ENCODE data around the gene SECTM1.

SECTM1 gene

DNA sequence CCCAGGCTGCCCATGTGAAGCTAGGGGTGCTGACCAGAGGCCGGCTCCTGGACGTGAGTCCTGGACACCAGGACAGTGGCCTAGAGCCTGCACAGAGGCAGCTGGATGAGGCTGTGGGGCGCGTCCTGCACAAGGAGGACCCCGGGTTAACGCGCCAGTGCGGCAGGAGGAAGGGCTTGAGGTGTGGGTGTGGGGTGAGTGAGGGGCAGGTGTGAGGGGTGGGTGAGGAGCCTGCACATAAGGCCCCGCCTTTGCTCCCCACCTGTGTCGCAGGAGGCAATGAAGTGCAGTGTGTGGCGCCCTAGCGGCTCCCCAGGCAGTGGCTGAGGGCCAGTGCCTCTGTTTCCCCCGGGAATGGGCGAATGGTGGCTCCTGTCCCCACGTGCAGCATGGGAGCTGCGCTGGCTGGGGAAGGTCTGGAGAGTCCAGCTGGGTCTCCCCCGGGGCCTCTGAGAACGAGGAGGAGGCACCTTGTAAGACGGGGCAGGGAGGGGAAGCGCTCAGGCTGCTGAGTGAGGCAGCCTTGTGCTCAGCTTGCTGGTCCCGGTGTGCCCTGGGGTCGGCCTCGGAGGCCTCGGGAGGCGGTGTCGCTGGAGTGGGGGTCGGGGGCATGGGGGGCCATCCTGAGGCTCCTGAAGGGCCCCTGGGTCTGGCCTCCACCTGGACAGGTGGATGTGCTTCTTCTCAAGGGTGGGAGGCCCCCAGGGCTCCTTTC, 19.4 kb downstream of the SECTM1 start:
- DNase-seq, result no peak

- no peak for DNase-seq
Observed at GRCh38 chr17:82313195-82314011, 20.2 kb downstream of the SECTM1 start.

- DNase-seq, result no peak
Observed at GRCh38 chr17:82311971-82312370, 21.6 kb downstream of the SECTM1 start.

GRCh38 chr17:82310877-82311276, 22.7 kb downstream of the SECTM1 start:
- DNase-seq, result no peak

DNA sequence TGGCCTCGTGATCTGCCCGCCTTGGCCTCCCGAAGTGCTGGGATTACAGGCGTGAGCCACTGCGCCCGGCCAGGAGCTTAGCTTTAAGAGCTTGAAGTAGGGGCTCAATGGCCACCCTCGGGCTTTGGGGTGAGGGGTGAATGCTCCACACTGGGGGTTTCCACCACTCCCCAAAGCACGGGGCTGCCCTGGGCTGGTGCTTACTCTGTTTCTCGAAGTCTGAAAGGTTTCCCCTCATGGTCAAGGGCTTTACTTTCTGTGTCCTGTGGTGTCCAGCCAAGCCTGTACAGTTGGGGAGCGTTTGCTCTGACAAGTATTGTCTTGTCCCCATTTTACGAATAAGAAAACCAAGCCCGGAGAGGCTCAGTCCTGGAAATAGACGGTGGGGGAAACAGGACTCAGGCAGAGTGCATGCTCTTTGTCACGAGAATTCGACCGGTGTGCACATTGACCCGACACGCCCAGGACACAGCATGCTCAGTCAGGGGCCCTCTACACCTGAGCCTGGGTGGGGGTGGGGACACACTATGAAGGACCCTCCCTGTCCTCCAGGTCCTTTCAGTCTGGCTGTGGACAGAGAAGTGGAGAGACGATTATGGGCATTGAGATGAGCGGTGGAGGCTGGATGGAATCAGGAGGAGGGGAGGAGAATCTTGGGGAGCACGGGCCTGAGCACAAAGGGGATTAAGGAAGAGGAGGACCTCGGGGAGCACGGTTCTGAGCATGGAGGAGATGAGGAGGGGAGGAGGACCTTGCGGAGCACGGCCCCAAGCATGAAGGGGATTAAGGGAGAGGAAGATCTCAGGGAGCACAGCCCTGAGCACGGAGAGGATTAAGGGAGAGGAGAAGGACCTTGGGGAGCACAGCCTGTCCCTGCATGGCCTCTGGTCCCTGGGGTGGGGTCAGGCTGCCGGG, 23.7 kb downstream of the SECTM1 start:
- no peak for DNase-seq

- no peak for DNase-seq
Observed at GRCh38 chr17:82305727-82306300, 27.8 kb downstream of the SECTM1 start.

DNA sequence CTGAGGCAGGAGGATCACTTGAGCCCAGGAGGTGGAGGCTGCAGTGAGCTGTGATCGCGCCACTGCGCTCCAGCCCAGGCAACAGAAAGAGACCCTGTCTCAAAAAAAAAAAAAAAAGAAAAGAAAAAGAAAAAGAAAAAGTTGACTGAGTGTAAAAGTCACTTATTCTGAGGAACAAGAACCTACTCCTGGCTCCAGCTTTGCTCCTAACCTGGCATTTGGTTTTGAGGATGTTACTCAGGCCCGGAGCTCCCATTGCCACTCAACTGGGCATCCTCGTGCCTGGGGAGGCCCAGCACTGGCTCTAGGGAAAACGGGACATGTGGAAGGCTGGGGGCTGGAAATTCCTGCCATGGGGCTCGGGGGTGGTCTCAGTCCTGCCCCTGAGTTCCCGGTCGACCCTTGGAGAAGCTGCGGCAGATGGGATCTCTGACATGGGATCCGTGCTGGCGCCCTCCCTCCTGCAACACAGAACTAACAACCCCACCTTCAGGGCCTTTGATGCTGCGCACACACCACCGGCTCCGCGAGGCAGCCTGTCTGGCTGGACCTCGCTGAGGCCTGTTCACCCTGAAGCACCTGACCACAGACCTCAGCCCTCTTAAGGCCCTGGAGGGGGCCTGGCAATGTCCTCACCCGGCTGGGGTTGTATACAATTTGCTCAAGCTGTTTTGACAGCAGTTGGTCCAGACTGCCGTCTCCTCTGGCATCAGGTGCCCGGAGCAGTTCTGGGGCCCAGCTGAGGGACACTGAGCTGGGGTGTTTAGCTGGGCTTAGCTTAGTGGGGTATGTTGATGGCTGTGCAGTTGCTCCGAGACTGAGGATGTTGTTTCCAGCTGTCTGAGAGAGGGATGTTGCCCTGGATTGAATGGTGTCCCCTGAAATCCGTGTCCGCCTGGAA, 28.5 kb downstream of the SECTM1 start:
- no peak for DNase-seq

- DNase-seq, result no peak
Observed at GRCh38 chr17:82303944-82304808, 29.4 kb downstream of the SECTM1 start.

DNA sequence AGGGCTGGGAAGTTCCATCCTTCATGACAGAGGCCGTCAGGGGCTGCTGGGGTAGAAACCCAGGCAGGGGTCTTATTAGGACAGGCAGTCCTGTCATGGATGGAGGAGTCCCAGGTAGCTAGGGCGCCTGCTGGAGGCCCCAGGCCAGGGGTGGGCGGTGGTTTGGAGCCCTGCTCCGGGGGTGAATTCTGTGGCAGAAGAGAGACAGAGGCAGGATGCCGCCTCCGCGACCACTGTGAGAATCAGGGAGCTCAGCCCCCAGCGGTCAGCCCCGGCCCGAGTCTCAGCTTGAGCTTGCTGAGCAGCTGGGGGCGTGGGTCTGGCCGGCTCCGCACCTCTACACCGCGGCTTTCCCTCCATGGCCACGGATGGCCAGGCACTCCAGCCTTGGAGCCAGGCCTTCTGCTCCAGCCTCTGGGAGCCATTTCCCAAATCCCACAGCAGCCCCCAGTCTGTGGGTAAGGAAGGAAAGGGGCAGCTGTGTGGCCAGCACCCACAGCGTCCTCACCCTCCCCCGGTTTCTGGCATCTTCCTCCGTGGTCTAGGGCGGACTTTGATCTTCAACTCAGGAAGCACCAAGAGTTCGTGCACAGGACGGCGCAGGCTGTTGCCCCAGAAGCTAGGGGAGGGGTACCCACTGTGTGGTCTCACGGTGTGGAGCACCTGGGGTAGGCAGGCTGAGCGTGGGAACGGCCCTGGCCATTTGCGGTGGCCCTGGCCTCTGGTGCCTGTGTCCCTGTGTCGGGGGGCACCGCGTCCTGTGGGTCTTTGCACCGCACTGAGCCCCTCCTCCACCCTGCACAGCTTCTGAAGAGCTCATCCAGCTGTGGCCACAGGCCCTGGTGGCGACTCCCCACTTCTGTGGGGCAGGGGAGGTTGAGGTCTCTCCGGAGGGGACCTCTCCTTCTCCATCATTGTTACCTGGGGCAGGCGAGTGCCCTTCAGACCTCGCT, 30.3 kb downstream of the SECTM1 start:
- DNase-seq, result no peak

- DNase-seq, result no peak
Observed at GRCh38 chr17:82302568-82302963, 31.0 kb downstream of the SECTM1 start.

DNA sequence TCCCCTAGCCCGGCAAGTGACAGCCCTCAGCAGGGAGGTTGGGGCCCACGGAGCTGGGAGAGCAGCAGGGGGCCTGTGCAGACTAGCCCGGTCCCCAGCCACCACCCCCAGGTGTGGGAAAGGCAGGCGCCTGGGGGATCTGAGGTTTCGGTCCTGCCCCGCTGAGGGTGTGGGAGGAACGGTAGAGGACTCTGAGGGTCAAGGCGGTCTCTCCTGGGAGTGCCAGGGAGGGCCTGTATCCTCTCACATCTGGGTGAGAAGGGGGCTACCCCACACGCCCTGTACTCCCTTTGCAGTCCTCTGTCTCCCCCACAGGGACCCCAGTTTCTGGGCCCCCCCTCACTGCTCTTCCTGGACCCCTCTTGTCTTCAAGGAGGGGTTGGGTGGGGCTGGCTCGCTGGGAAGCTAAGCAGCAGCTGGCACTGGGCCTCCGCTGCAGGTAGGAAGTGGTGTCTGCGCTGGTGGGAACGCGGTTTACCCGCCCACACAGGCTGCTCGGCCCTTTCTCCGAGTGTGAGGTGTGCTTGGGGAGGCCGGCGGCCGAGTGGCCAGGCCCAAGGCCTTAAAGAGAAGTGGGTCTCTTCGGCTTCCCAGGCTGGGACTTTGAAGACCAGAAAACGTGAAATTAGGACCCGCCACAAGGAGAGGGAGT, 31.5 kb downstream of the SECTM1 start:
- peak; percentile 76 for DNase-seq

- no peak for DNase-seq
Observed at GRCh38 chr17:82301300-82301915, 32.2 kb downstream of the SECTM1 start.

DNA sequence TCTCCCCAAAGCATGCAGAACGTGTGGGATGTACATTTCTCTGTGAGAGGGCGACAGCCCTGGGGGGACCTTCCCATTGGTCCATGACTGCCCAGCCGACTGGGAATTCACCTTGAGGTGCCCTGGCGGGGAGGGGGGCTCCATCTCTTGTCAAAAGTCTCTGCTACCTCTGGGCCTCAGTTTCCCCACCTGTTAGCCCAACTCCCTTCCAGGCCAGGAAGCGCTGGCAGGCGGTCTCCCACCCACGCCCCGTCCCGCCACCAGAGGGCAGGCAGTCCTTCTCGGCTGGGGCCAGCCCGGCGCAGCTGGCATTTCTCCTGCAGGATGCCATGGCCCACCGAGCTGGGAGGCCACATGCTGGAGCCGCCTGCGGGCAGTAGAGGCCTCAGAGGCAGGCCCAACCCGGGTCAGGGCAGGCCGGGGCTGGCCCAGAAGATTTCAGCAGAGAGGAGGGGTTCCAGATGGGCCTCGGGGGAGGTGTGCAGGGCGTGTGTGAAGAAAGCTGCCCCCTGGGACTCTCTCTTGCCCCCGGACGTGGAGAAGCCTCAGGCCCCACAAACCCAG, 32.8 kb downstream of the SECTM1 start:
- peak; percentile 73 for DNase-seq

DNA sequence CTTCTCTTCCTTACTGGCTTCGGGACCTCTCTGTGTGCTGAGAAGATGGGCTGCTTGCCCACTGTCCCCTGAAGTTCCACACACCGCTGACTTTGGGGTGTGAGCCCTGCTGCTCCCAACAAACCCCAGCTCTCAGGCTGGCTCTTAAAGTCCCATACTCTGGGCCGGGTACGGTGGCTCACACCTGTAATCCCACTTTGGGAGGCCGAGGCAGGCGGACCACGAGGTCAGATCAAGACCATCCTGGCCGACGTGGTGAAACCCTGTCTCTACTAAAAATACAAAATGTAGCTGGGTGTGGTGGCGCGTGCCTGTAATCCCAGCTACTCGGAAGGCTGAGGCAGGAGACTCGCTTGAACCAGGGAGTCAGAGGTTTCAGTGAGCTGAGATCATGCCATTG, 33.3 kb downstream of the SECTM1 start:
- no peak for DNase-seq

GRCh38 chr17:82299452-82299851, 34.1 kb downstream of the SECTM1 start:
- no peak for DNase-seq

DNA sequence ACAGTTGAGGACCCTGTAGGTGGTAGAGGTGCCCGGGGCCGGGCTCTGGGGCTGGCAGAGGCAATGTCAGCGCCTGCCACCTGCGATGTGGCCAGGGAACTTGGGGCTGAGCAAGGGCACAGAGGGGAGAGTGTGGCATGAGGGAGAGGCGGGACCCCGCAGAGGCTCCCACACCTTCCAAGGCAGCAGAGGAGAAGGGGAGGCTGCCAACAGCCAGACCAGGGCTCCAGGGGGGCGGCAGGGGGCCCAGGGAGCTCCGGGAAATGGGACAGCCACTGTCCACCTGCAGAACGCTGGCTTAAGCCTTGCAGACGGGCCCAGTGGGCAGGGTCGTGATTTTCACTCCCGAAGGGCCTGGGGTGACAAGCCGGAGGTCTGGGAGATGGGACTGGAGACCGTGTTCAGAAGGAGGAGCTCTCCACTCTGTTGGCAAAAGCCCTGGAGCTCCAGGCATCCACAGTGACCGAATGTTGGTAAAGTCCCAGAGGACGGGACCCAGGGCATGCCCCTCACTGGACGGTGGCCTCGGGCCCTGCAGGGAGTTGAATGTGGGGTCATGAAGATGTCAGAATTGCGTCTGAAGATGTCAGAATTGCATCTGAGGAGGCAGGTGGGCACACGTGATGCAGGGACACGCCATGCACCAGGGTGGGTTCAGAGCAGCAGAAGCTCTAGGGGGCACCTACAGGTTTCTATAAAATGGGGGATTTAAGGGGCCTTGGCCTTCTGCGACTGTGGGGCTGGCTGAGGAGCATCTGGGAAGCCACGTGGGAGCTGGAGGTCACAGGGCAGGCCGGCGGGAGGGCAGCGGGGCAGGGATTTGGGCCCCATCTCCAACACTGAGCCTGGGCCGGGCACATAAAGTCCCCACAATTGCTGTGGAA, 34.8 kb downstream of the SECTM1 start:
- no peak for DNase-seq
